GM13976 (cell line): ENCODE results near the gene FSD2.
A peak's percentile ranks its signal among the peaks of the same experiment; 100 is the strongest.

Source experiments
- DNase-seq: peaks from one replicate; pipeline ENCODE4 v3.0.0; 2012; ENCODE audit warnings: low spot score
- in situ Hi-C: fragments of 300-500 bp; cut with MboI; formaldehyde crosslinking; loops from one replicate; pipeline ENCODE4 v1.12.0; 2022; ENCODE audit warnings: low sequenced_read_pairs, mixed read lengths, inconsistent platforms; ENCODE audit not compliant: unreplicated experiment
- TF ChIP-seq, protein P1 (sequence below): IDR thresholded peaks from 2 replicates; pipeline ENCODE4 v1.5.1; 2012; ENCODE audit warnings: borderline replicate concordance, mild to moderate bottlenecking; ENCODE audit not compliant: insufficient read depth; ENCODE audit errors: extremely low read depth, missing control alignments, control extremely low read depth

The FSD2 gene

DNA sequence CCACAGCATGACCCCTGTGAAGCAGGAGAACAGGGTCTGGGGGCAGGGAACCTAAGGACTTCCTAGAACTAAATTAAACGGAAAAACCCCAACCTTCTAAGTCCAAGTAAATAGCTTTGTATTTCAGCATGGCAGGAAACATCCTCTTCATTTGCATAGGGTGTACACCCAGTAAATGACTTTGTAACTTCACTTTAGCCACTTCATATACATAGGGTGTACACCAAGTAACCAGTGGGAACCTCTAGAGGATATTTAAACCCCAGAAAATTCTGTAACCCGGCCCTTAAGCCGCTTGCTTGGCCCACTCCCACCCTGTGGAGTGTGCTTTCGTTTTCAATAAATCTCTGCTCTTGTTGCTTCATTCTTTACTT, 41.8 kb downstream of the FSD2 start:
- DNase-seq, result no peak
- in situ Hi-C loops, result no loop called here
- TF ChIP-seq, protein P1, sequence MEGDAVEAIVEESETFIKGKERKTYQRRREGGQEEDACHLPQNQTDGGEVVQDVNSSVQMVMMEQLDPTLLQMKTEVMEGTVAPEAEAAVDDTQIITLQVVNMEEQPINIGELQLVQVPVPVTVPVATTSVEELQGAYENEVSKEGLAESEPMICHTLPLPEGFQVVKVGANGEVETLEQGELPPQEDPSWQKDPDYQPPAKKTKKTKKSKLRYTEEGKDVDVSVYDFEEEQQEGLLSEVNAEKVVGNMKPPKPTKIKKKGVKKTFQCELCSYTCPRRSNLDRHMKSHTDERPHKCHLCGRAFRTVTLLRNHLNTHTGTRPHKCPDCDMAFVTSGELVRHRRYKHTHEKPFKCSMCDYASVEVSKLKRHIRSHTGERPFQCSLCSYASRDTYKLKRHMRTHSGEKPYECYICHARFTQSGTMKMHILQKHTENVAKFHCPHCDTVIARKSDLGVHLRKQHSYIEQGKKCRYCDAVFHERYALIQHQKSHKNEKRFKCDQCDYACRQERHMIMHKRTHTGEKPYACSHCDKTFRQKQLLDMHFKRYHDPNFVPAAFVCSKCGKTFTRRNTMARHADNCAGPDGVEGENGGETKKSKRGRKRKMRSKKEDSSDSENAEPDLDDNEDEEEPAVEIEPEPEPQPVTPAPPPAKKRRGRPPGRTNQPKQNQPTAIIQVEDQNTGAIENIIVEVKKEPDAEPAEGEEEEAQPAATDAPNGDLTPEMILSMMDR, result no peak

DNA sequence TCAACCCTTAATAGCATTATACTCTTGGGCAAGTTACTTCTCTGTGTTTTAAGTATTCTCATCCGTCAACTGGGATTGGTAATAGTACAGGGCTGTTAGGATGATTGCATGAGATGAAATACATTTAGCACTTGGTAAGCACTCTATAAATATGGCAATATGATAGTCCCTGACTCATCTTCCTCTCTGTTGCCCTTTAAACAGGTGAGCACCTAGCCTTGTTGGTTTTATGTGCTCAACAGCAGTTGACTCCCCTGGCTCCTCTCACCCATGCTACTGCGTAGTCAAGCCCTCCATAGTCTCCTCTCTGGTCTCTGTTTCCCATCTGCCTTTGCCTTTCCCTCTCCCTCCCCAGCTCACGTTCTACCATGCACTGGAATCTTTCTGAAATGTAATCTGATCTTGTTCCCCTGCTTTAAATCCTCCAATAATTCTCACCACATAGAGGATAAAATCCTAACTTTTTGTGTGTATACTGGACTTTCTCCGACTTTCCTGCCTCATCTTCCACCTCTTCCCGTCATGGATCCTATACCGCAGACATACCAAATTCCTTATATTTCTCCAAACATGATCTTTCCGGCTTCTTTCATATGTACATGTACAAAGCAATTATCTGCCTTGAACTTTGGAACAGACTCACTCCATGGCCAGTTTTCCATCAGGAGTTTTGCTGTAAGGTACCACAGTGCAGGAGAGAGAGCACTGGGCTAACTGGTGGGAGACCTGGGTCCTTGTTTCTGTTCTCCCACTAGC, 42.3 kb downstream of the FSD2 start:
- in situ Hi-C loops, result no loop called here
- DNase-seq, result no peak
- TF ChIP-seq, protein P1, result no peak

DNA sequence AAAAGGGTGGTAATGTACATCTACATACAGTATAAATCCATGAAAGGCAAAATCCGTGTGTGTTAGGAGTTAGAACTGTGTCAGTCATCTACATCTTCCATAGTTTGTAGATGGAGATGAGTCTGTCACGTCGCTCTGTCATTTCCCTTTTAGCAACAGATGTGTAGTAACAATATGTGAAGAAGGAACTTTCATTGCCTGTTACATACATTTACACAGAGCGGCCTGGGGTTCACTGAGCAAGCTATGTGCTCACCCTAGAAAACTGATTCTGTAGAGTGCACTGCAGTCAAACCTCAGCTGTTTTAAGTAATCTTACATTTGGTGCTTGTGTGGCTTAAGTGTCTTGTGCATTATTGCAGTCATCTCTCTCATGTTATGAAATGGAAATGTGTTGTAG, 54.6 kb downstream of the FSD2 start:
- no peak for DNase-seq
- in situ Hi-C loops, result no loop called here

DNA sequence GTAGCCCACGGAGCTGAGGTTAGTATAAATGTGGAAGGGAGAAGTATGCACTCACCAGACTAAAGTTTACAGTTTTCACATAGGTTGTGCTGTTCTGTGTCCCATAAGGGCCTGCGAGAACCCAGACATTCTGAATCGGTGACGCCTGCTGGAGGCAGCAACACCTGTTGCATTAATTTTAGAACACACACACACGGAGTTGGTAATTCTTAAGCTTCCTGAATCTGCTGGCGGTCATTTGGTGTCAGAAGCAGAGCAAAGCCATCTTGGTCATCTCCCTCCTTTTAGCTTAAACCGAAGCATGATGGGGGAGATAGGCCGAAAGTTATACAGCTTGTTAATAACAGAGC, 55.1 kb downstream of the FSD2 start:
- in situ Hi-C loops, result no loop called here
- DNase-seq, result peak; percentile 42
- TF ChIP-seq, protein P1, result peak; percentile 17

More for the DNA sequence above, 54.6 kb downstream of the FSD2 start:
- TF ChIP-seq, protein P1, result no peak

DNA sequence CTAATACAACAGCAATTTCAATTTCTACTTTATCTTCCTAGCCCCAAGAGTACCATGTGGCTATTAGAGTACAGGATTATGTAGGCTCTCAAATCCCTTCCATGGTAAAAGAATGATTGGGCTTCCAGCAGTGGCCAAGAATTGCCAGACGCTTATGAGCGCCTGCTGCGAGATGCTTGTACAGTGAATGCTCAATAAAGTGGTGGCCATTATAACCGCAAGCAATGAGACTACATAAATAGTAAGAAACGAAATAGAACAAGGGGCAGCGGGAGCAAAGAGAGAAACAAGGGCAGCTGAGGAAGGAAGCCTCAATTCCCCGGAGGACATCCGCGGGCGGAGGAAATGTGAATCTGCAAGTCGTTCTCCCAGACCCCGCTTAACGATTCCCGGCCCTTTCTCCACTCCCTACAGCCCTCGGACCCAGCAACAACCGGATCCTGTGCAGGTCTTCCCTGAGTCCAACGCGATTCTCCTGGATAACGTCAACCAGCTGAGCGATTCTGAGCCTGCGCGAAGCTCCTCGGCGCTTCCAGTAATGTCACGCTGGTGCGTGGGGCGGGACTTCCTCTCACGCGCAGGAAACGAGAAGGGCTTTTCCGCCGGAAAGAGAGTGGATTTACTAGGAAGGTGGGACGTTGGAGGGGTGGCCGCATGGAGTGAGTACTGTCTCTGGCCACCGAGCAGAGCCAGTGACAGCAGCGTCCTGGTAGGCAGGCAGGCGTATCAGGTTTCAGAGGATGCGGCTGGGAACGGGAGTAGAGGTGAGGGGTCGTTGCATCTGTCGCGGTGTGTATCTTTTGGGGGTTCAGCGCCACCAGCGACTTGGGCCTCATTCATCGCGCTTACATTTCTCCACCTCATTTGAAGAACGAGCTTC, 55.7 kb downstream of the FSD2 start:
- peak; percentile 89 for DNase-seq
- in situ Hi-C loops, result no loop called here
- TF ChIP-seq, protein P1, result no peak

DNA sequence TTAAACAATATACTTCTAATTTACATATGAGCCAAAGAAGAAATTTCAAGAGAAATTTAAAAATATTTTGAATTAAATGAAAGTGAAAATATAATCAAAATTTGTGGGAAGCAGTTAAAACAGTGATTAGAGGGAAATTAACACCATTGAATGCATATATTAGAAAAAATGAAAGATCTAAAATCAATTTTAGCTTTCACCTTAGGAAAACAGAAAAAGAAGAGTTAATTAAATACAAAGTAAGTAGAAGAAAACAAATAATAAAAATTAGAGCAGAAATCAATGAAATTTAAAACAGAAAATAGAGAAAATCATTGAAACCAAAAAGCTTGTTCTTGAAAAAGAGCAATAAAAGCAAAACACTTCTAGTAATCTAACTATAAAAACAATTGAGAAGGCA, 57.6 kb downstream of the FSD2 start:
- TF ChIP-seq, protein P1, result no peak
- no peak for DNase-seq
- in situ Hi-C loops, result no loop called here
